ENCODE data around the gene PSMD3. TPM values are rescaled to one million over a fixed set of nuclear protein-coding genes. Genes with fewer than 3 reads are reported as not detected.
"Not testable (repeated sequence)": the region's sequence is repeated elsewhere in the genome, so short reads cannot be mapped to it uniquely, and the experiment has no call there.

The PSMD3 gene
- polyA plus RNA-seq, 4 donors = 87.3 to 122 (median 107) TPM

DNA sequence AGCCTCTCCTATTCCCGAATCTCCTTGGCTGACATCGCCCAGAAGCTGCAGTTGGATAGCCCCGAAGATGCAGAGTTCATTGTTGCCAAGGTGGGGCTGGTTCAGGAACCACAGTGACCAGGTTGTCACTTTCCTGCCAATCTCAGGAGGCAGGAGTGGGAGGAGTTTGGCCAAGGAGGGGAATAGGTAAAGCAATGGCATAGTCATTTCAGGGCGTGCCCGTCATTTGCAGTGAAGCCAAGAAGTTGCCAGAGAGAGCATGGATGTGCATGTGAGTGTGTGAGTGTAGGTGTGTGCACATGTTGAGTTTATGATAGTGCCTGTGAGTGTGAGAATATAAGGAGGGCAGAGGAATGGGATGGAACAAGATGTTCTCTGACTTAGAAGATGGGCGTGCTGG, 14.8 kb downstream of the PSMD3 start:
- DNase-seq (ENCODE audit: low read depth in 4 of 4, low spot score in 3 of 4) = no peak

DNA sequence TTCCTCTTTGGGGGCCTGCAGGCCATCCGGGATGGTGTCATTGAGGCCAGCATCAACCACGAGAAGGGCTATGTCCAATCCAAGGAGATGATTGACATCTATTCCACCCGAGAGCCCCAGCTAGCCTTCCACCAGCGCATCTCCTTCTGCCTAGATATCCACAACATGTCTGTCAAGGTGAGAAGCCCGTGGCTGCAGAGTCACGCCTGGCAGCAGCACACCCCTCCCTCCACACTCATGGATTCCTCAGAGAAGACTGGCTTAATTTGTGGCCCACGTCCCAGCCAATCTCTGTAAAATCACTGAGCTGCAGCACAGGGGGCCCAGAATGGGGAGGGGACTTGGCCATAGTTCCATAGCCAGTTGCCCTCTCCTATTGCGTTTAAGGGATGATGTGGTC, 15.6 kb downstream of the PSMD3 start:
- no peak for DNase-seq (ENCODE audit: low read depth in 4 of 4, low spot score in 3 of 4)

GRCh38 chr17:39996800-39997199, 16.2 kb downstream of the PSMD3 start:
- DNase-seq (ENCODE audit: low read depth in 4 of 4, low spot score in 3 of 4) = no peak

DNA sequence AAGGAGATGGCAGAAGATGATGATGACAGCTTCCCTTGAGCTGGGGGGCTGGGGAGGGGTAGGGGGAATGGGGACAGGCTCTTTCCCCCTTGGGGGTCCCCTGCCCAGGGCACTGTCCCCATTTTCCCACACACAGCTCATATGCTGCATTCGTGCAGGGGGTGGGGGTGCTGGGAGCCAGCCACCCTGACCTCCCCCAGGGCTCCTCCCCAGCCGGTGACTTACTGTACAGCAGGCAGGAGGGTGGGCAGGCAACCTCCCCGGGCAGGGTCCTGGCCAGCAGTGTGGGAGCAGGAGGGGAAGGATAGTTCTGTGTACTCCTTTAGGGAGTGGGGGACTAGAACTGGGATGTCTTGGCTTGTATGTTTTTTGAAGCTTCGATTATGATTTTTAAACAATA, 16.9 kb downstream of the PSMD3 start:
- DNase-seq (ENCODE audit: low read depth in 4 of 4, low spot score in 3 of 4) = no peak

GRCh38 chr17:39999067-39999466, 18.5 kb downstream of the PSMD3 start:
- DNase-seq (ENCODE audit: low read depth in 4 of 4, low spot score in 3 of 4) = no peak

DNA sequence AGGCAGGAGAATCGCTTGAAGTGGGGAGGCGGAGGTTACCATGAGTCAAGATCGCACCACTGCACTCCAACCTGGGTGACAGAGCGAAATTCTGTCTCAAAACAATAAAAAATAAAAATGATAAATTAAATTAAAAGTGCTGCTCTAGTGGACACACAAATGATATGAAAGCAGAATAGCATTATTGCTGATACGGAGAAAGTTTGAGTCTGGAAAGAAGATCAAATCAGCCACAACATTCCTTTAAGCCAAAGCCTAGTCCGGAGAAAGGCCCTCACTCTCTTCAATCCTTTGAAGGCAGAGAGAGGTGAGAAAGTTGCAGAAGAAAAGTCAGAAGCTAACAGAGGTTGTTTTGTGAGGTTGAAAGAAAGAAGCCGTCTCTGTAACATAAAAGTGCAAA, 19.6 kb downstream of the PSMD3 start:
- DNase-seq (ENCODE audit: low read depth in 4 of 4, low spot score in 3 of 4) = no peak

DNA sequence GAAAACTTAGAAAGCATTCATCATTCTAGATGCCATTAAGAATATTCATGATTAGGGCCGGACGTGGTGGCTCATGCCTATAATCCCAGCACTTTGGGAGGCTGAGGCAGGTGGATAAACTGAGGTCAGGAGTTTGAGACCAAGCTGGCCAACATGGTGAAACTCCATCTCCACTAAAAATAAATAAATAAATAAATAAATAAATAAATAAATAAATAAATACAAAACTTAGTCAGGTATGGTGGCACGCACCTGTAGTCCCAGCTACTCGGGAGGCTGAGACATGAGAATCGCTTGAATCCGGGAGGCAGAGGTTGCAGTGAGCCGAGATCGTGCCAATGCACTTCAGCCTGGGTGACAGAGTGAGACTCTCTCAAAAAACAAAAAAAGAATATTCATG, 20.7 kb downstream of the PSMD3 start:
- not testable (repeated sequence) for DNase-seq (ENCODE audit: low read depth in 4 of 4, low spot score in 3 of 4)

- no peak for DNase-seq (ENCODE audit: low read depth in 4 of 4, low spot score in 3 of 4)
Observed at GRCh38 chr17:40004072-40004471, 23.5 kb downstream of the PSMD3 start.

GRCh38 chr17:40004712-40005111, 24.1 kb downstream of the PSMD3 start:
- DNase-seq (ENCODE audit: low read depth in 4 of 4, low spot score in 3 of 4) = no peak

GRCh38 chr17:40005520-40005919, 24.9 kb downstream of the PSMD3 start:
- no peak for DNase-seq (ENCODE audit: low read depth in 4 of 4, low spot score in 3 of 4)

GRCh38 chr17:40010946-40011500, 30.4 kb downstream of the PSMD3 start:
- not testable (repeated sequence) for DNase-seq (ENCODE audit: low read depth in 4 of 4, low spot score in 3 of 4)

GRCh38 chr17:40012017-40012647, 31.5 kb downstream of the PSMD3 start:
- DNase-seq (ENCODE audit: low read depth in 4 of 4, low spot score in 3 of 4) = not testable (repeated sequence)

GRCh38 chr17:40014375-40014980, 33.9 kb downstream of the PSMD3 start:
- DNase-seq (ENCODE audit: low read depth in 4 of 4, low spot score in 3 of 4) = no peak

DNA sequence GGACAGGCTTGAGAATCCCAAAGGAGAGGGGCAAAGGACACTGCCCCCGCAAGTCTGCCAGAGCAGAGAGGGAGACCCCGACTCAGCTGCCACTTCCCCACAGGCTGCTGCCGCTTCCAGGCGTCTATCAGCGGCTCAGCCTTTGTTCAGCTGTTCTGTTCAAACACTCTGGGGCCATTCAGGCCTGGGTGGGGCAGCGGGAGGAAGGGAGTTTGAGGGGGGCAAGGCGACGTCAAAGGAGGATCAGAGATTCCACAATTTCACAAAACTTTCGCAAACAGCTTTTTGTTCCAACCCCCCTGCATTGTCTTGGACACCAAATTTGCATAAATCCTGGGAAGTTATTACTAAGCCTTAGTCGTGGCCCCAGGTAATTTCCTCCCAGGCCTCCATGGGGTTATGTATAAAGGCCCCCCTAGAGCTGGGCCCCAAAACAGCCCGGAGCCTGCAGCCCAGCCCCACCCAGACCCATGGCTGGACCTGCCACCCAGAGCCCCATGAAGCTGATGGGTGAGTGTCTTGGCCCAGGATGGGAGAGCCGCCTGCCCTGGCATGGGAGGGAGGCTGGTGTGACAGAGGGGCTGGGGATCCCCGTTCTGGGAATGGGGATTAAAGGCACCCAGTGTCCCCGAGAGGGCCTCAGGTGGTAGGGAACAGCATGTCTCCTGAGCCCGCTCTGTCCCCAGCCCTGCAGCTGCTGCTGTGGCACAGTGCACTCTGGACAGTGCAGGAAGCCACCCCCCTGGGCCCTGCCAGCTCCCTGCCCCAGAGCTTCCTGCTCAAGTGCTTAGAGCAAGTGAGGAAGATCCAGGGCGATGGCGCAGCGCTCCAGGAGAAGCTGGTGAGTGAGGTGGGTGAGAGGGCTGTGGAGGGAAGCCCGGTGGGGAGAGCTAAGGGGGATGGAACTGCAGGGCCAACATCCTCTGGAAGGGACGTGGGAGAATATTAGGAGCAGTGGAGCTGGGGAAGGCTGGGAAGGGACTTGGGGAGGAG, 34.7 kb downstream of the PSMD3 start, which contains the start of gene CSF3:
TSS of gene CSF3 (plus strand) at position 436 of the 993 bp plus-strand sequence. CDS start at position 471, 35 bp downstream.
- DNase-seq (ENCODE audit: low read depth in 4 of 4, low spot score in 3 of 4) = no peak

GRCh38 chr17:40015998-40016985, 35.7 kb downstream of the PSMD3 start:
- DNase-seq (ENCODE audit: low read depth in 4 of 4, low spot score in 3 of 4) = no peak

GRCh38 chr17:40017422-40018080, 36.9 kb downstream of the PSMD3 start:
- no peak for DNase-seq (ENCODE audit: low read depth in 4 of 4, low spot score in 3 of 4)

DNA sequence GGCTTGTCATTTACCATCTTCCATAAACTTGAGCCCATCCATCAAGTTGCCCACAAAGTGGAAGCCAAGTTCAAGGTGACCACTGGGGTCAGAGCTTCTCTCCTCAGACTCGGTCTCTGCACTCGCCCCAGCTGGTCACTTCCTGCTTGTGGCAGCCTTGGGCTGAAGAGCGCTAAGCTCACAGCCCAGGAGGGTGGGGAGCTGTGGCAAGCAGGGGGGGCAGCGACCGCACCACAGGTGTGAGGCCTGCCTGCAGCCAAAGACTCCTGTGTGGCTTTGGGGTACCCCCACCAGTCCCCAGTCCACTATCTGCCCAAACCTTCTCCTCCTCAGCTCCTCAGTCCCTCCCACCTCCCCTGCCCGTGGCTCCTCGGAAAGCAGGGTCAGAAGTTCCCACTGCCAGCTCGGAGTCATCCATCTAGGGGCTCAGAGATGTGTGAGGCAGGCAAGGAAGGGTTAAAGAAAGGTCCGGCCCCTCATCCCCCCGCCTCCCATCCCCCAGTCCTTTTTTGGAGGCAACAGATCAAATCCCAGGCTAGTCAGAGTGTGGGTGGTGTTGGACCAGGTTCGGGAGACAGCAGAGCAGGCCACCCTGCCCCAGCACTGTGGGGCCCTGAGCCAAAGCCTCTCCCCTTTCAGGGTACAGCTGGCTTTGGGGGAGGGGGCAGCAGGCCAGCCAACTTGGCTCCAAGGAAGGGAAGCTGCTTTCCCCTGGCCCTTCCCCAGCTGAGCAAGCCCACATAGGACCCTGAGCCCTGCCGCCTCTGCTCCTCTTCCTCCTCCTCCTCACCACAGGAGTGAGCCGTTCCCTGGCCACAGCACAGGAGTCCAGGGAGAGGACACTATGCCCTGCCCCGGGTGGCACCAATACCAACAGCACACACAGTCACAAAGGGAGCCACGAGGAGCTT, 37.9 kb downstream of the PSMD3 start:
- DNase-seq (ENCODE audit: low read depth in 4 of 4, low spot score in 3 of 4) = no peak
